ENCODE data around the gene KLHL2. TPM values are rescaled to one million over a fixed set of nuclear protein-coding genes. Genes with fewer than 3 reads are reported as not detected.

KLHL2 gene
- total RNA-seq, 1 donor from 2014 or later: 24.3 TPM

DNA sequence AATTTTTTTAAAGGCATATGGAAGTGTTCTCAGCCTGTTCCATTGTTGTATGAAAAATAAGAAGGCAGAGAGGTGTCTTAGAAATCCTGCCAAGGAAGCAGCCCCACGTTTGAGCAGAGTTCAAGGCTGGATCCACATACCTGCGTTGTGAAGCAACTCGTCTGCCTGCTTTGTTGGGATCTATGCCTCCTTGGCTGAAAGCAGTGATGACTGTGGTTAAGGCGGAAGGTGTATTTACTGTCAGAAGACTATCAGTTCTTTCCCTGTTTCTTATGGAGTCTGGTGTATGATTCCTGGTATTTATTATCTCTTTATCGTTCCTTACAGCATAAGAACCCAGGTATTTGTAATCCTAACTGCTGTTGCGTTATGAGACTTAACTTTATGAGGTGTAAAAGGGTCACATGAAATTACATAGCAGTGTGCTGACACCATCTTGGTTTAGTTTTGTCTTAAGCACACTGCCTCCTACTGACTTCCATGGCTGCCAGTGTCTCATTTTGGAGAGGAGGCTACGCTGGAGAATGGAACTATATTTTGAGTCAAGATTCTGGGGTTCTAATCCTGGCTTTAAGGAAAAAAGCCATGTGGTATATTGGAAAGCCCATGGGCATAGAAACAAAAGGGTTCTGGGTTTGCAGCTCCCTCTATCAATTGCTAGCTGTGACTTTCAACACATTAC lies 117.0 kb downstream of the KLHL2 start:
- H3K4me3 Mint-ChIP-seq: no peak overlapping the region
- DNase-seq (ENCODE audit: low spot score): no peak
- no peak overlapping the region for H3K4me3 ChIP-seq
- H4K20me1 ChIP-seq (ENCODE audit: low read depth): peaks cover 16% of the 10 kb centered on the region
- no peaks in the 10 kb centered on the region for H3K9me3 ChIP-seq (ENCODE audit: low read depth)
- no peak overlapping the region for H3K27ac ChIP-seq
- no peaks in the 10 kb centered on the region for H3K36me3 ChIP-seq
- no peaks in the 10 kb centered on the region for H3K27me3 ChIP-seq
- no peaks in the 10 kb centered on the region for H3K27me3 Mint-ChIP-seq (ENCODE audit: insufficient read depth, low read depth)
- H3F3A ChIP-seq (ENCODE audit: low read depth): peaks cover 6% of the 10 kb centered on the region
- H3K79me2 ChIP-seq (ENCODE audit: low read depth): peaks cover 28% of the 10 kb centered on the region
- H3K9me3 Mint-ChIP-seq: peaks cover 4% of the 10 kb centered on the region
- TF ChIP-seq EZH2phosphoT487 (IDR thresholded peaks at IDR 0.05) (no peak), CTCF (IDR thresholded peaks at IDR 0.05) (no peak), EZH2 (IDR thresholded peaks at IDR 0.05) (no peak)
- H3K4me1 ChIP-seq: peaks cover 7% of the 10 kb centered on the region
- peaks cover 10% of the 10 kb centered on the region for H3K4me1 Mint-ChIP-seq
- no peak overlapping the region for H3K27ac Mint-ChIP-seq
- no peak overlapping the region for H2AFZ ChIP-seq (replicated peaks)
- H3K36me3 Mint-ChIP-seq: peaks cover 8% of the 10 kb centered on the region
- no peak overlapping the region for H3K9ac ChIP-seq
- no peak overlapping the region for H3K4me2 ChIP-seq

DNA sequence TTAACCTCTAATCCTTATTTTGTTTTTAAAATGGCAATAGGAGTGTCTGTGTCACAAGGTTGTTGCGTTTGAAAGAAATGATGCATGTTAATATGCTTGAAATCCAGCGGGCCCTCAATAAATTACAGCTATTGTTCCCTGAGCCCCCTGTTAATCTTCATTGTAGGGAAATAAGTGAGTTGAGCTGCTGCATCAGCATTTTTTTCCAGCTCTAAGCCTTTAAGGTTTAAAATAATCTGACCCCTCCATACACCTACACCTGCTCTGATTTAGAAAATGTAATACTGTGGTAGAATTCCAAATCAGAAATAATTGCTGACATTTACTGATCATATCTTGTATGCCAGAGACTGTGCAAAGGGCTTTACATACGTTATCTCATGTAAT lies 117.5 kb downstream of the KLHL2 start:
- Histone ChIP-seq H3K27ac (no peak overlapping the region), H3K4me3 (no peak overlapping the region), H2AFZ (replicated peaks) (no peak overlapping the region), H3K4me2 (no peak overlapping the region), H3K9ac (no peak overlapping the region), H3K27me3 (no peaks in the 10 kb centered on the region), H3K79me2 (ENCODE audit: low read depth) (peaks cover 33% of the 10 kb centered on the region), H3K9me3 (ENCODE audit: low read depth) (no peaks in the 10 kb centered on the region), H3F3A (ENCODE audit: low read depth) (peaks cover 6% of the 10 kb centered on the region), H3K4me1 (peaks cover 7% of the 10 kb centered on the region), H3K36me3 (no peaks in the 10 kb centered on the region), H4K20me1 (ENCODE audit: low read depth) (peaks cover 22% of the 10 kb centered on the region)
- Mint-ChIP-seq H3K36me3 (peaks cover 11% of the 10 kb centered on the region), H3K4me3 (no peak overlapping the region), H3K27me3 (ENCODE audit: insufficient read depth, low read depth) (no peaks in the 10 kb centered on the region), H3K4me1 (peaks cover 12% of the 10 kb centered on the region), H3K27ac (no peak overlapping the region), H3K9me3 (peaks cover 4% of the 10 kb centered on the region)
- TF ChIP-seq CTCF (IDR thresholded peaks at IDR 0.05) (no peak), EZH2phosphoT487 (IDR thresholded peaks at IDR 0.05) (no peak), EZH2 (IDR thresholded peaks at IDR 0.05) (no peak)
- no peak for DNase-seq (ENCODE audit: low spot score)

- no peaks in the 10 kb centered on the region for H3K36me3 ChIP-seq
- H4K20me1 ChIP-seq (ENCODE audit: low read depth): peaks cover 32% of the 10 kb centered on the region
- peaks cover 43% of the 10 kb centered on the region for H3K79me2 ChIP-seq (ENCODE audit: low read depth)
- no peaks in the 10 kb centered on the region for H3K27me3 Mint-ChIP-seq (ENCODE audit: insufficient read depth, low read depth)
- no peaks in the 10 kb centered on the region for H3K9me3 ChIP-seq (ENCODE audit: low read depth)
- H3K4me3 Mint-ChIP-seq: no peak overlapping the region
- peak overlapping the region; percentile 89 for H3K4me3 ChIP-seq
- TF ChIP-seq CTCF (IDR thresholded peaks at IDR 0.05) (no peak), EZH2phosphoT487 (IDR thresholded peaks at IDR 0.05) (no peak), EZH2 (IDR thresholded peaks at IDR 0.05) (no peak)
- peaks cover 19% of the 10 kb centered on the region for H3K4me1 Mint-ChIP-seq
- H3K9ac ChIP-seq: no peak overlapping the region
- peak overlapping the region; percentile 97 for H3K4me2 ChIP-seq
- peak overlapping the region; percentile 67 for H3K27ac Mint-ChIP-seq
- H2AFZ ChIP-seq (replicated peaks): no peak overlapping the region
- H3F3A ChIP-seq (ENCODE audit: low read depth): peaks cover 14% of the 10 kb centered on the region
- no peak for DNase-seq (ENCODE audit: low spot score)
- no peaks in the 10 kb centered on the region for H3K27me3 ChIP-seq
- H3K36me3 Mint-ChIP-seq: peaks cover 17% of the 10 kb centered on the region
- H3K4me1 ChIP-seq: peaks cover 13% of the 10 kb centered on the region
- H3K9me3 Mint-ChIP-seq: peaks cover 4% of the 10 kb centered on the region
- H3K27ac ChIP-seq: no peak overlapping the region
These were observed 118.6 kb downstream of the KLHL2 start for GRCh38 chr4:165325732-165326512.
